HG03457 (cell line): ENCODE results near the gene FEN1.

ENCODE experiments used
- ATAC-seq: cut with Tn5 transposase; IDR thresholded peaks from one replicate; pipeline ENCODE4 v1.9.1; 2021; ENCODE audit warnings: moderate number of reproducible peaks; ENCODE audit not compliant: unreplicated experiment

Gene FEN1

GRCh38 chr11:61792310-61793082, at the start of gene FEN1, which contains the start of gene TMEM258:
FEN1 (plus strand) TSS chr11:61792911; CDS start chr11:61795362, 2,451 bp downstream.
TMEM258 (minus strand) TSS chr11:61792599; CDS start chr11:61792558, 41 bp downstream.
- ATAC-seq = peak; percentile 72

DNA sequence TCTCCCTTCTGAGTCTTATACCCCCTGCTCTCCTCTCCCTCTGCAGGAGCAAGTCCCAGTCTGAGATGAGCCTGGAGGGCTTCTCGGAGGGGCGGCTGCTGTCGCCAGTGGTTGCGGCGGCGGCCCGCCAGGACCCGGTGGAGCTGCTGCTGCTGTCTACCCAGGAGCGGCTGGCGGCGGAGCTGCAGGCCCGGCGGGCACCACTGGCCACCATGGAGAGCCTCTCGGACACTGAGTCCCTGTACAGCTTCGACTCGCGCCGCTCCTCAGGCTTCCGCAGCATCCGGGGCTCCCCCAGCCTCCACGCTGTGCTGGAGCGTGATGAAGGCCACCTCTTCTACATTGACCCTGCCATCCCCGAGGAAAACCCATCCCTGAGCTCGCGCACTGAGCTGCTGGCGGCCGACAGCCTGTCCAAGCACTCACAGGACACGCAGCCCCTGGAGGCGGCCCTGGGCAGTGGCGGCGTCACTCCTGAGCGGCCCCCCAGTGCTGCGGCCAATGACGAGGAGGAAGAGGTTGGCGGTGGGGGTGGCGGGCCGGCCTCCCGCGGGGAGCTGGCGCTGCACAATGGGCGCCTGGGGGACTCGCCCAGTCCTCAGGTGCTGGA, 49.1 kb upstream of the FEN1 start:
- ATAC-seq = no peak

- ATAC-seq = no peak
Observed at GRCh38 chr11:61744181-61744580, 48.5 kb upstream of the FEN1 start.

DNA sequence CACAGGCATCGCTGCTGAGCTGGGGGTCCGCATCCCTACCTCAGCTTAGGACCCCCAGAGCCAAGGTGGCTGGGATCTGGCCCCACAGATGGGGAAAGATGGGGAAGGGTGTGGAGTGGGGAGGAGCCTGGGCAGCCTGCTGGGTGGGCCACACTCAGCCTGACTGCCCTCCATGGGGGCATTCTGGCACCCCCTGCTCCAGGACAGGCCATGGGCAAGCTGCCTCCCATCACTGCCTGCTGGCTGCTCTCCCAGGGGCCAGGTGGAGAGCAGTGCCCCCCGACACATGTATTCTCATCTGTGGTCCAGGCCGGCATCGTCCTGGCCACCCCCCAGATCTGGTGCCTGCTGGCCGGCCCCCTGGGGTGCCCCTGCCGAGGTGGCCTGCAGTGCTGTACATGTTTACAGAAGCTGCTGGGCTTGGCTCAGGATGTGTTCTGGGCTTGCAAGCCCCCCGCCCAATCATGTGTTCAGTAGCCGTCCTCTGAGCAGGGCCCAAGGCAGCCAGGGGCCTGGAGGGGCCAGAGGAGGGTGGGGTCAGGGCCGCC, 48.0 kb upstream of the FEN1 start:
- no peak for ATAC-seq

- no peak for ATAC-seq
Observed at GRCh38 chr11:61745781-61746441, 46.8 kb upstream of the FEN1 start.

- ATAC-seq = no peak
Observed at GRCh38 chr11:61746442-61747191, 46.1 kb upstream of the FEN1 start.

GRCh38 chr11:61747192-61747966, 45.3 kb upstream of the FEN1 start:
- no peak for ATAC-seq

- ATAC-seq = no peak
Observed at GRCh38 chr11:61747967-61748285, 44.8 kb upstream of the FEN1 start.

DNA sequence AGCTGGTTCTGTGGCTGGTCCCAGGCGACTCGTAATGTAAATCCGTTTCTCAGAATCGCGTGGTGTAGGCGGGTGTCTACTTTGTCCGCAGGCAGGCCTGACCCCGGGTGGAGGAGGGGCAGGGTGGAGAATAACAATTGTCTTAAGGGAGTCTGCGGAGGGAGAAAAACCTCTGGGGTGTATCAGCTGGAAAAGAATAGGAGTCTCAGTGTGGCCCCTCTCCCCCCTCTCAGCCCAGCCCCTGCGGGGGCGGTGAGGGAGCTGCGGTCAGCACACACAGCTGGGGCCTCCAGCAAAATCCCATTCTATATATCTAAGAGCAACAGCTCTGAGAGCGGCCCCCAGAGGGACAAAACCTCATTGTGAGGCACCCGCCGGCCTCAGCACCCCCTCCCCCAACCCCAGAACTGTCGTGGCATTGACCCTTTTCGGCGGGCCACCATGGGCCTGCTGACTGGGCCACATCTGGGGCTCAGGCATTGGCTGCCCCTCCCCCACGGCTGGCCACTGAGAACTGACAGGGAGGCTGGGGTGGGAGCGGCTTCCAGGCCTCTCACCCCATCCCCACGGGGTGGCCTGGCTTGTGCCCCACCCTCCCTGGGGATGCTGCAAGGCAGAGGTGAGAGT, 43.0 kb upstream of the FEN1 start:
- no peak for ATAC-seq

- ATAC-seq = no peak
Observed at GRCh38 chr11:61750631-61751273, 42.0 kb upstream of the FEN1 start.

DNA sequence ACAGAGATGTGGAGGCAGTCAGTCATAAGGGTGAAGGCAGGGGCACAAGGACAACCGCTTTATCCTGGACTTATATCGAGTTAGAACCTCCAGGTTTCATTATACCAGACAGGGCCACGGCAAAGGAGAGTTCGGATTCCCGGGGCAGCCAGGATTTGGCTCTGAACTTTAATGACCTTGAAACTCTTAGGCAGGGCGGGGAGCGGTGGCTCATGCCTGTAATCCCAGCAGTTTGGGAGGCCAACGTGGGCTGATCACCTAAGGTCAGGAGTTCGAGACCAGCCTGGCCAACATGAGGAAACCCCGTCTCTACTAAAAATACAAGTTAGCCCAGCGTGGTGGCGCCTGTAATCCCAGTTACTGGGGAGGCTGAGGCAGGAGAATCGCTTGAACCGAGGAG, 41.3 kb upstream of the FEN1 start:
- ATAC-seq = no peak

DNA sequence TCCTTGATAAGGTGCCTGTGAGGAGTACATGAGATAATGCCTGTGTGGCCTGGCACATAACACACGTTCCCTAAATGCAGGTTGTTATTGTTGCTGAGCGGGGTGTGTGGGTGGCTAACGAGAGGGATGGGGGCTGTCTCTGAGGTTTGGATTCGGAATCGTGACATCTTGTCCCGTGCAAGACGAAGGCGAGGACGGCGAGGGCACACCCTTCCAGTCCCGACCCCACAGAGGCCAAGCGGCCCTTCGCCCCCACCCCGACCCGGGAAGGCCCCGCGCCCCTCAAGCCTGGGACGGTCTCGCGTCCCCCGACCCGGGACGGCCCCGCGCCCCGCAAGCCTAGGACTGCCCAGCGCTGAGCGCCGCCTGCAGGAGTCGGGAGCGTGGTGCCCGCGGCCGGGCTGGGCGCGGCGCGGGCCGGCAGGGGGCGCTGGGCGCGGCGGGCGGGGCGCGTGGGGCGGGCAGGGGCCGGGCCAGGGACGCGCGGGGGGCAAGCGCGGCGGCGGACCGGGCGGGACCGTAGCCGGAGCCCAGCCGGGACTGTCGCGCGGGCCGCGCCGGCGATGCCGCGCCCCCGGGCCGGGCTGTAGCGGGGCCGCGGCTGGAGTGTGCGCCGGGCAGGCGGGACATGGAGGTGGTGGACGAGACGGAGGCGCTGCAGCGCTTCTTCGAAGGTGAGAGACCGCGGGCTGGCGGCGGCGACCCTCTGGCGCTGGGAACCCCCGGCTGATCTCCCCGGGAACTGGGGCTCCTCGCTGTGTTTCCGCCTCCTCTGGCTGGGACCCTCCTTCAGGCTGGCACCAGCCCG, 40.4 kb upstream of the FEN1 start, which contains the start of gene MYRF:
Gene MYRF (plus strand): TSS at position 520 of the 808 bp plus-strand sequence. CDS start 109 bp downstream, at position 629.
- ATAC-seq = no peak

DNA sequence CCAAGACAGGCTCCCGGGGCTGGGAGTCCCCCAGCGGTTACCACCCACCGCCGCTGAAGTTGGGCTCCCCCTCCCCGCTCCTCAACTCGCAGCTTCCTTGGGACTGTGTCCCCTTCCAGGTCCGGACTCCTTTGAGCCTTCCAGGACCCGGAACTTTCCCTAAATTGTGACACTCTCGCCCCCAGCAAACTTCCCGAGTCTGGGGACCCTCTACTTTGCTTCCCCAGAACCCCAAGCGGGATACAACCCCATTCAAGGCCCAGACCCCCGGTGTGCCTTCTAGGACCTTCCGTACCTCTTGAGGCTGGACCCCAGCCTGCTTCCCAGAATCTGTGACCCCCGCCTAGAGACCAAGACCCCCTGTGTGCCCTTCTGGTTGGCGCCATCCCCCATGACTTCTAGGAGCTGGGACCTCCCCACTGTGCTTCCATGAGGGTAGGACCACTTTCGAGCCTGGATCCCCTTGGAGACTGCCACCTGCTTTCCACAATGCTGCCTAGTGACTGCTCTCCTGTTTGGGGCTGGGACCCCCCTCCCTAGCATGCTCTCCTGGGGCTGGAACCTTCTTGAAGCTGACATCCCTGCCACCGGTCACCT, 39.7 kb upstream of the FEN1 start:
- ATAC-seq = no peak

GRCh38 chr11:61753672-61754071, 39.0 kb upstream of the FEN1 start:
- no peak for ATAC-seq

DNA sequence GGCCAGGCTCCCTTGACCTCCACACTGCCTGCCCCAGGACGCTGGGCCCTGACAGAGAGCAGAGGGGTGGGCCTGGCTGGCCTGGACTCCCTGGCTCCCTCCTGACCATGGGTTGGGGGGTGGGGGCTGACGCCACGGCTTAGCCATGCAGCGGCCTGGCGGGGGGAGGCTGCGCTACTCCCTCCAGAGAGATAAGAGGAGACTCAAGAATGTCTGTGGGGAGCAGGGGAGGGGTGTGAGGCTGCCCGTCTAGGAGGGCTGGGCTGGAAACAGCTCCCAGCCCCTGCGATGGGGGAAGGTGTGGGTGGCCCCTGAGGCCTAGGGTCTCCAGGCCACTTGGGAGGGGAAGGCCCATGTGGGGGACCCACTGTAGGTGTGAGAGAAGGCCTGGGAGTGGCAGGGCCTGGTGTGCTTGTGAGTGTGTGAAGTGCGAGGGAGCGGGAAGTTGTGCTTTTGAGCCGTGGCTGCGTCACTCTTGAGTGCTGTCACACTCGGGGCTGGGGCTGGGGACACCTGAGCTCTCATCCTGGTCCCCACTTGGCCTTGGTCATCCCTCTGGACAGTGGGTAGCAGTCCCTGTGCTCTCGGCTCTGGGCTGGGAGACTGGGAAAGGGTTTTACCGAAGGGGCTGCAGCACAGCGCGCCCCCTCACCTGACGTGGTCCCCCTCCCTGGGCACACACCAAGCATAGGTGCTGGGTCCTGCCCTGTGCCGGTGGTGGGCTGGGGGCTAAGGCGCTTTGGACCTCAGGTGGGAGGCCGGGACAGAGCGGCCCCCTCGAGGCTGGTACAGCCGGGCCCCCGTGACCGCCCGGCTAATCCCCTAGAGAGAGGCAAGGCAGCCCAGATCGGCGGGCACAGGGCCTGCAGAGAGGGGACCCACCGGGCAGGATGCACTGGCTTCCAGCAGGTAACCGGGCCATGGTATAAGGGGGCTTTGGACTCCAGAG, 37.9 kb upstream of the FEN1 start:
- ATAC-seq = no peak

GRCh38 chr11:61756147-61756451, 36.6 kb upstream of the FEN1 start:
- no peak for ATAC-seq
